Measurements from ENCODE around the gene ADAM33. TPM values are rescaled to one million over a fixed set of nuclear protein-coding genes. Genes with fewer than 3 reads are reported as not detected.

ADAM33 gene
- 0.02 TPM for total RNA-seq (2013)
- polyA plus RNA-seq (not detected), polyA minus RNA-seq (not detected in 2 replicates), total RNA-seq (0 to 0.81 (median 0) reads per million in 11 experiments)

DNA sequence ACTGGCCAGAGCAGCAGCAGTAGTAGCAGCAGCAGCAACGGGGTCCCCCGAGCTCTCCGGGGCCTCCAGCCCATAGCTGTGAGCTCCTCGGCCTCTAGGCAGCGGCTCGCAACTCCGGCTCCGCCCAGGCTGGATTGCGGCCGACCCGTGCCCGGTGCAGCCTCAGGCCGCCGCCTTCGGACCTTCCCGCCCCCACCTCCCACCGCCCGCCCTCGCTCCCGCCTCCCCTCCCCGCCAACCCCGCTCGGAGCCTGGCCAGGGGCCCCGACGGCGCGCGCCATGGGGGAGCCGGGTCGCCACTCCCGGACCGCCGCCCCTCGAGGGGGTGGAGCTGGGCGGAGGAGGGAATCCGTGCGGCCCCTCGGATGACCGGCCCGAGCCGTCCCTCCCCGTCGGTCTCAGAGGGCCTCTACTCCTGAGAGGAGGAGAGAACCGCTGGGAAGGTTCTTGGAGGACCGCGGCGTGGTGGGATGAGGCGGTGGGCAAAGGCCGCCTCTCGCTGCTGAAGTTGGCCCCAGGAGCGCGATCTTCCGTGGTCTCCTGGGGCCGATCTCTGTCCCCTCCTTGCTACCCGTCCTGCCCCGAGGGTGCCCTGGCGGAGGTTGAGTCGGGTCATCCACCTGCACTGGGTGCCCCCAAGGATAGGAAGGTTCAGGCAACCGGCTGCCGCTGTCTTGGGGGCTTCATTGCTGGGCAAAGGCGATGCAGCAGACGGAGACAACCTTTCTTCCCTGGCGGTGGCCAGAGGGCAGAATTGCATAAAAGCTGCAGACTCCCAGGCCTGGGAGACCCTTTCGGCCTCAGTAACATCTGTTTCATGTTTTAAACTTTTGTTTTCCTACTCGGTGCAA lies at the start of gene ADAM33:
Gene ADAM33 (minus strand): TSS at position 80 of the 851 bp plus-strand sequence. CDS start 6 bp downstream, at position 74.
- no peak for DNase-seq

More for the DNA sequence above, at the start of gene ADAM33:
- Histone ChIP-seq H2AFZ (ENCODE audit: insufficient read depth, low read depth, low read length, poor library complexity, severe bottlenecking) (peak within 1 kb of the TSS; percentile 36), H3K79me2 (ENCODE audit: insufficient read depth, low read length) (no peaks in the 10 kb centered on the region), H3K27ac (ENCODE audit: low read depth in 1 of 2, low read length in 2 of 2) (no peak within 1 kb of the TSS), H3K4me3 (replicated peaks in 1 of 3; ENCODE audit: low read depth in 2 of 3, low read length in 3 of 3) (no peak within 1 kb of the TSS), H3K9me3 (replicated peaks in 1 of 2; ENCODE audit: control insufficient read depth in 1 of 2, insufficient read depth in 1 of 2, low read length in 2 of 2) (no peaks in the 10 kb centered on the region), H4K20me1 (ENCODE audit: insufficient read depth, low read length) (no peaks in the 10 kb centered on the region), H3K27me3 (ENCODE audit: control insufficient read depth in 2 of 2, insufficient read depth in 2 of 2, low read length in 2 of 2) (peaks cover 14 to 62% of the 10 kb centered on the region in 2 donors), H3K4me2 (replicated peaks; ENCODE audit: extremely low read depth, low read length, poor library complexity, severe bottlenecking) (peak within 1 kb of the TSS; percentile 42), H3K9ac (ENCODE audit: insufficient read depth, low read length, poor library complexity, severe bottlenecking) (no peak within 1 kb of the TSS), H3K4me1 (ENCODE audit: control insufficient read depth in 1 of 2, insufficient read depth in 2 of 2, low read length in 2 of 2) (peaks cover 7 to 10% of the 10 kb centered on the region in 2 donors), H3K36me3 (replicated peaks in 1 of 2; ENCODE audit: control insufficient read depth in 1 of 2, insufficient read depth in 2 of 2, low read length in 2 of 2) (no peaks in the 10 kb centered on the region)
- TF ChIP-seq CTCF (IDR thresholded peaks at IDR 0.05): no peak
- Mint-ChIP-seq H3K36me3 (no peaks in the 10 kb centered on the region), H3K4me3 (peak within 1 kb of the TSS in 1 of 2 donors; percentile 85), H3K4me1 (peaks cover 9% of the 10 kb centered on the region), H3K9me3 (peaks cover 0 to 10% (median 3%) of the 10 kb centered on the region in 7 donors), H3K27ac (peak within 1 kb of the TSS in 1 of 7 donors; percentile 75), H3K27me3 (ENCODE audit: low read depth in 3 of 3) (peaks cover 57 to 78% (median 61%) of the 10 kb centered on the region in 3 donors)
- intact Hi-C loops (cut with micrococcal nuclease): no loop called here
- WGBS (ENCODE audit: insufficient coverage): 13% methylated on average over 34 of the region's 65 CpGs

Data from CD14-positive monocyte (primary cell).